ENCODE results near the gene CCT7.
"Not testable (repeated sequence)": the region's sequence is repeated elsewhere in the genome, so short reads cannot be mapped to it uniquely, and the experiment has no call there.

Gene CCT7

DNA sequence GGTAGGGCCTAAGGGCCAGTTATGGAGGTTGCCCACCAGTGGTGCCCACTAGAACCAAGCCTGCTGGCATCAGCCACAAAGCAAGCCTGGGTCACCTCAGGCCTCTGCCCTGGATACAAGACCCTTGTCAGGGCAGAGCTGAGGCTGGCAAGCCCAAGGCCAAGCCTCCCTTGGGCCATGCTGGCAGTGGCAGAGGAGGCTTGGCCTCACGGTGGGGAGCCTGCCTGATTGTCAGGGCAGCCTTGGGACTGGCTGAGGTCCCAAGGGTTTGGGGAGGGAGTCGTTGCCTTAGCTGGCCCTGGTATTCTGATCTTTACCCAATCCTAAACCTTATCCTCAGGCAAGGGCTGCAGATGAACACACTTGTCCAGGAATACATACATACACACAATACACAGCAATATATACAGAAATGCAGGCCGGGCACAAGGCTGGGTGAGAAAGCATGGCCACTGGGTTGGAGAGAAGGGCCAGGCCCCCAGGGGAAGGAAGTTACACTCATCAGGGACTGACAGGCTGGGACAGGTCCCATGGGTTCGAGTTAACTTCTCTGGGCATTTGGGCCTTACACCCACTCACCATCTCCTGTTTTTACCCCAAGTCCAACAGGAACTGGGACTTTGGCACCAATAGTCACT lies 21.0 kb downstream of the CCT7 start:
- no peak for DNase-seq (ENCODE audit: low spot score)

DNA sequence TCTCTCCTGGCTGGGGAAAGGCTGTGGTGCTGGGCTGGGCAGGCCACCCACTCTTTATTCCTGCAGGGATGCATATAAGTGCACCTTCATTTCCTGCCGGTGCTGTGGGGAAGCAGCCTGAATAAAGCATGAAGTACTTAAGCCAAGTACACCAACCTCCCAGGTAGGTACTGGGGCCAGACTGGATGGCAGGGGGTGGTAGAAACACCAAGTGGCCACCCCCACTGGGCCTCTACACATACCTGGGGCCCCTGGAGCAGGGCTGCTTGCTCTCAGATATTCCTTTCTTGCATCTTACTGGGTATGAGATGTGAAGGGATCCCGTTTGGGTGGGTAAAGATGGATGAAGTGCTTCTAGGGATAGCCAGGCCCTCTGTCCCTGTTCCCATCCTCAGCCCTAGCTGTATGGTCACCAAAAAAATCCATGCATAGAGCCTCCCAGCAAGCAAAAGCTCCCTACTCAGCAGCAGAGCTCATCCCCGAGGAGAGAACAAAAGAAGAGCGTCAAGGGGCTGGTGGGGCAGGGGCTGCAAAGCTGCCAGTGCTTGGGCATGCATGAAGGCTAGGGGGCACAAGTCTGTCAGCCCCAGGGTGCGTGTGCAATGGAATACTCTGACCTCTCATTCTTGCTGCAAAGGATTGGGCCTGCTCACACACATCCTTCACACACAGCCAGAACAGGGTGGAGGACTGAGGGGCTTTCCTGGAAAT lies 22.0 kb downstream of the CCT7 start:
- DNase-seq (ENCODE audit: low spot score): no peak

DNA sequence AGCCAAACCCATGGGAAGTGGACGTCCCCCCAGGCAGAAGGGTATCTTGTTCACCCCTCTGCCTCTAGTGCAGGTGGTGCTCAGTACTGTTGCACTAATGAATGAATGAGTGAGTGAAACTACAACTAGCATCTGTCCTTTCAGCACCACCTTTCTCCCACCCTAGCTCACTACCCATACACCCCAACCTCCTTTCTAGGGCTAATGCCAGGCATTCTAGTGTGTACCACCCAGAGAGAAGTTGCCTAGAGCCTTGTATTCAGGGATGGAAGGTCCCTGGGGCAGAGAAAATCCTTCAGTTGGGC lies 22.5 kb downstream of the CCT7 start:
- no peak for DNase-seq (ENCODE audit: low spot score)

DNA sequence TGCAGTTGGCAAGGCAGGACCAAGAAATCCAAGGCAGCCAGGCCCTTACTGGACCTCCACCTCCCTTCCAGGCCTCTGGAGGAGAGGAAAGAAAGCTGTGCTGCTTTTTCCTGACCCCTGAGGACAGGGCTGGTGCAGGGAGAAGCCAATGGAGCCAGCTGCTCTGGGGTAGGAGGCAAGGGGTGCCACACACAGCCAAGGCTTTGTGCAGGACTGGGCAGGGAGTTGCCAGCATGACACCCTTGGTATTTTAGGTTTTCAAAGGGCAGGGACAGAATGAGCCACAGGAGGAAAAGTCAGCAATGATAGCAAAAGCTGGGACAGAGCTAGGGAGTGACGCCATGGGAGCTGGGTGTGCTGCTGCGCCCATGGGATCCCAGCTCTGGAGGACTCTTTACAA lies 22.9 kb downstream of the CCT7 start:
- no peak for DNase-seq (ENCODE audit: low spot score)

DNA sequence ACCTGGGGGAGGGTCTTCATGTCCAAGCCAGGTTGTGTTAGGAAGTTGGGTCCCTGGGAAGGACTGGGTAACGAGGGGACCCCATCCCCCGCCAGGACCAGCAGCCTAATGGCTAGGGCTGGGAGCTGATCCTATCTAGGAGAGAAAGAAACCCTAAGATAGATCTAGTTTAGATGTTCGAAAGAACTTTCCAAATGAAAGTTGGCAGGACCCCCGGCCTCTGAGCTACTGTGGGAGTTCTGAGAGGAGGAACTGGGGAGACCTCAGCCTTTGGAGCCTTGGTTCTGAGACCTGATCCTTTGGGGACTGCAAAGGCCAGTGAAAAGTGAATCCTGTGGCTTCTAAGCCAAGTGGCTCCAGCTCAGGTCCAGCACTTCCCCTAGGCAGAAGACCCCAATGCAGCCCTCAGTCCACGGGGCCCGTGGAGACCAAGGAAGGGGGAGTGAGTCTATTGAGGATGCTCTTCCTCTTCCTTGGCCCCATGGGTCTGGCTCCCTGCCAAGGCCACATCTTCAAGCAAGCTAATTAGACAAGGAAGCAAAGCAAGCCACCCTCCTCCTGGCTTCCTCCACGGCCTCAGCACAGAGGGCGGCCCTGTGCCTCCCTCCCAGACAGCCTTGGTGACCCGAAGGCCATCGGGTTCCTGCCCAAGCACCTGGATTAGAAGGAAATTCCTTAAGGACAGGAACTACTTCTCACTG lies 23.5 kb downstream of the CCT7 start:
- no peak for DNase-seq (ENCODE audit: low spot score)

DNA sequence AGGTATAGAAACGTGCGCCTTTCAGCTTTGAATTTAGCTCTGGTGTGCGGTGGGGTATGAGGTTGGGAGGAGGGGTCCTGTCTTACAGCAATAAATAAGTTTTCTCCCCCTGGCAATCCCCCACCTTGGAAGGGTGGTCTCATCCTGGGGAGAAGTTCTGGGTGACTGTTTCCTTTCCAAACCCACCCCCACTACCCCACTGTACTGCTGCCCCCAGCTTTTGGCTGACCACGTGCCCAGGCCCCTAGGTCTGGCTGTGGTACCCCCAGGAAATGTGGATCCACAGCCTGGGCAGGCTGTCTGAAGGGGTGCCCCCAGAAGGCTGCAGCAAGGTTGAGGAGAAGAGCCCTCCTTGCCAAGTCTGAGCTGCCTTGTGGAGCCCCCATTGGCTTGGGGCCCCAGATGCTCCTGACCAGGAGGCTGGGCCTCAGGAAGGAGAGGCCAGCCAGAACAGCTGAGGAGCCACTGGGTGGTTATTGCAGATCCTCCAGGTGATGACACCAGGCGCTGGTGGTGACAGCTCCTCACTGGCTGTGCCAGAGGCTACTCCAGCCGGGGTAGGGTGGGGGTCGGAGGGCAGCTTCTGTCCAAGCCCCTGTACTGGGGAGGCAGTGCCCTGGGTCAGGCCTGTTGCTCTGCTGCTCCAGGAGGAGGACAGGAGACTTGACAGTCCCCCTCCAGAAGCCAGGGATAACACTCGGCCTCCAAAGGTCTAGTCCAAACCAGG lies 24.2 kb downstream of the CCT7 start:
- DNase-seq (ENCODE audit: low spot score): no peak

DNA sequence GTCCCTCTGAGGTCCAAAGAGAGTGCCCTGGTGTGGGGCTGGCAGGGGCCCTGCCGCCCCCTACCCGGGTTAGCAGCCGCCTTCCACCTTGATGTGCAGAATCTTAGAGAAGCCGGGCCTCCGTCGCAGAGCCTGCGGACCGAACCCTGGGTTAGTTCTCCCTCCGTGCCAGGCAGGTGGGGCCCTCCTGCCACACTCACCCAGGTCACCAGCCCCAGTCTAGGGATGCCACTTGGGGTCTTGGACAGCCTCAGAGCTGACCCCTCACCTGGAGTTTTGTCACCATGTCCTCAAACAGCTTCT lies 24.8 kb downstream of the CCT7 start:
- DNase-seq (ENCODE audit: low spot score): no peak

DNA sequence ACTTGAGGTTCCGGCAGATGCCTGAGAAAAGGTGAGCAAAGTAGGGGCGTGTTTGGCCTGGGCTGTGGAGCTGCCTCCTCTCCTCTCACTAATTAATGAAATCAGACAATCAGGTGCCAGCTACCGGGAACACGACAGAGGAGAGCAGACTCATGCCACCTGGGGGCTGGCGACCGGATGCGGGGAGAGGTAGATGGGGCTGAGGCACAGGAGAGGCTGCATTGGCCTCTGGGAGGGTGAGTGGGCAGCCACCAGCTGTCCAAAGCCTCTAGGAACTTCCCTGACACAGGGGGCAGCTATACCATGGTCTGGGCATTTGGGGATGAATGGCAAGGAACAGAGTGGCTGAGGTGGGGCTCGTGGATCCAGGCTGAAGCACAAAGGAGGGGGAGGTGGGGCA lies 25.2 kb downstream of the CCT7 start:
- DNase-seq (ENCODE audit: low spot score): no peak

DNA sequence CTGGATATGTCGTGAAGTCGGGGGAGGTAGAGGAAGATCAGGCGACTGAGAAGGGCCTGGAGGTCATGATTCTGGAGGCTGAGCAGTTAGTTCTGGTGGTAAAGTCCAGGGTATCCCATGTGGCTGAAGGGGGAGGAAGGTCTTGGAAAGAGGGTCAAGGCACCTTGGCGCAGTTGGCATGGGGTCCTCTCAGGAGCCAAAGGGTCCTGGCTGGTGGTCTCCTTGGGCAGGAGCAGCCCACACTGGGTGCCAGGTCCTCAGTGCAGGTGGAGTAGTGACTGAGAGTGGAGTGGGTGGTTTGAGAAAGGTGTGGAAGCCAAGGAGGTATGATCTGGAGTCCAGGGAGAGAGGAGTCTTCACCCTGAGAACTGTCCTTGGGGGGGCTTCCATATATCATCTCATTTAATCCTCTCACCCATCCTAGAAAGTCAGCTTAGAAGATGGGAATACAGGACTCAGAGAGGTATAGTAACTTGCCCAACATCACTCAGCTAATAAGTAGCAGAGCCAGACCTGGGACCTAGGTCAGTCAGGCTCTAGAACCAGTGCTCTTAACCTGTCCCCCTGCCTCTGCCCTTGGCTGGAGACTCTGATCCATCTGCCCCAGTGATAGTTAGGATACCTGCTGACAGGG lies 25.7 kb downstream of the CCT7 start:
- no peak for DNase-seq (ENCODE audit: low spot score)

DNA sequence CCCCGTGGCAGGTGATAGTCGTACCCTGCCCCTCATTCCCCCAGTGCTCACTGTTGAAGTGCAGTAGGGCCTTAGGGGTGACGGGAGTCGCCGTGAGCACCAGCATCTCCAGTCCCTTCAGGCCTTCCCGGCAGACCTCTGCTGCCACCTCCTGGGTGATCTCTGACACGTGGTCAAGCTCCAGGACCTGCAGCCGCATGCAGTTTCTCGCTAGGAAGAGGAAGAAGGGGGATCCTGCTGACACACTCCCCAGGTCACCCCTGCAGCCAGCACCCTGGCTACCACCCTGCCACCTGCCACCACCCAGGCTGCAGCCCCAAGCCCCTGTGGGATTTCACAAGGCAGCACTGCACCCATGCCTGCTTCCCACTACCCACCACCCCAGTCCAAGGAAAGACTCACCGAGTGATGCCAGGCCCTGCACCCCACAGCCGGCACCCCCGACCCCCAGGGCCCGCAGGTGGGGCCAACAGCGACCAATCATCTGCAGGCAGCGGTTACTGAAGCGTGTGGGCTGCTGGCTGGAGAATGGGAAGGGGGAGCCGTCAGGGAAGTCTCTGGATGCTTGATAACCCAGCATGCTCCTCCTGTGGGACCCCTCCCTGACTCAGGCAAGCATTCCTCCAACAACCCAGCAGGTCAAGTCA lies 26.4 kb downstream of the CCT7 start:
- no peak for DNase-seq (ENCODE audit: low spot score)

DNA sequence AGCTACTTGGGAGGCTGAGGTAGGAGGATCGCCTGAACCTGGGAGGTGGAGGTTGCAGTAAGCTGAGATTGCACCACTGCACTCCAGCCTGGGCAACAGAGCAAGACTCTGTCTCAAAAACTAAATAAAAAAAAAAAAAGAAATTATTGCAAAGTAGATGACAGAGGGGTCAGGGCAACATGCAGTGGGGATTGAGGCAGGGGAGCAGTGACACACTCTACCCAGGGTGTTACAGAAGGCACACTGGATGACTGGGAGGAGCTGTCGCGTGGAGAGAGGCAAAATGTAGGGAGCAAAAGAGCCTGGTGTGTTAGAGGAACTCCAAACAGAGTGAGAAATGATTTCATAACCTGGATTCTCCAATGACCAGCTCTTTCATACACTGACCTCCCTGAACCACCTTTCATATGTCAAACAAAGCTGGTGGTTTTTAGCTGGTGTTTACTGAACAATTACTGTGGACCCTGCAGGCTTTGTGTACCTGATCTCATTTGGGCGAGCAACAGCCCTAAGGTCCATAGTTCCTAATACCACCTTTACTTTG lies 28.1 kb downstream of the CCT7 start:
- DNase-seq (ENCODE audit: low spot score): no peak

DNA sequence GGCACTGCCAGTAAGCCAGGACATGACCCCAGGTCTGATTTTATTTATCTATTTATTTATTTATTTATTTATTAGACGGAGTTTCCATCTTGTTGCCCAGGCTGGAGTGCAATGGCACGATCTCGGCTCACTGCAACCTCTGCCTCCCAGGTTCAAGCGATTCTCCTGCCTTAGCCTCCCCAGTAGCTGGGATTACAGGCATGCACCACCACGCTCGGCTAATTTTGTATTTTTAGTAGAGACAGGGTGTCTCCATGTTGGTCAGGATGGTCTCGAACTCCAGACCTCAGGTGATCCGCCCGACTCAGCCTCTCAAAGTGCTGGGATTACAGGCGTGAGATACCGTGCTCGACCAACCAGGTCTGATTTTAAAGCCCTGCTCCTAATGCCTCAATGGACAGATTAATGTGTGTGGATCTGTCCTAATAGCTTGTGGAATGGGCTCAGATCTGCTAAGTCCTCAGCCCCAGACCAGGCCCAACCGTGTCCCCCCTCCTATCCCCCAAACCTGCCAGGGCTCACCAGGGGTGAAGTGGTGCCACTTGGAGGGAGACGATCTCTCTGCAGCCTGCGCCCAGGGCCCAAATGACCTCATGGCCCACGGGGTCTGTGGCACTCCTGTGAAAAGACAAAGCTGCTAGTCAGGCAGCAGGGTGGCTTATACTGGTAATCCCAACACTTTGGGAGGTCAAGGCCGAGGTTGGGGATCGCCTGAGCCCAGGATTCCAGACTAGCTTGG lies 28.8 kb downstream of the CCT7 start:
- DNase-seq (ENCODE audit: low spot score): not testable (repeated sequence)

DNA sequence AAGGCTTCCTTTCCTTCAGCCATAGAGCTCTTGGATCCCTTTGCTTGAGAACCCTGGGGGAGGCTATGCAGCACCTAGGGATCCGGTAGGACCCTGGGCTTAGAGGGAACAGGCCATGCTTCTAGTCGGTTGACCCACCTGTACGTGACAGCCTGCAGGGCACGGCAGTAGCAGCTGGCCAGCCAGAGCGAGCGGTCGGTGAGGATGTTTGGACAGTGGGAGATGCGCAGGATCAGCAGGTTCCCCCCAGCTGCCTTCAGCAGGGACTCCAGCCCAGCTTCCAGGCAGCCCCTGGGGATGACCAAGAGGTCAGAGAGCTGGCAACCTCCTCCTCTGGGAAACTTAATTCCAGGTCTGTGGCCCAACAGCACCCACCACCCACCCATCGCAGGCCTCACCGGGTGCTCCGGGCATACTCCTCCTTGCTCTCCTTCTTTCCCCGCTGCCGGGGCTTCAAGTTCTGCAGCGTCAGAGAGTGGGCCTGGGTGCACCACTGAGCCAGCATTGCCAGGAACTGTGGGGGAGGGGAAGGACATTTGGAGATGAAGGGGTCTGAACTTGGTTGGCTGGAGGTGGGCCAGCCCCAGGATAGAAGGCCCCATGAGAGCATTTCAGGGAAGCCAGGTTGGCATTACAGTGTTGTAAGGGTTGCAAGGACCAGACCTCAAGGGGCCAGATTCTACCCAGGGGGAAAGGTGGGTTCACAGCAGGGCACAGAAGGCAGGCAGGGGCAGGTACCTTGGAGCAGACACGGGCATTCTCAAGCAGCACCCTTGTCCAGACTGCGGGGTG lies 29.6 kb downstream of the CCT7 start:
- DNase-seq (ENCODE audit: low spot score): no peak

DNA sequence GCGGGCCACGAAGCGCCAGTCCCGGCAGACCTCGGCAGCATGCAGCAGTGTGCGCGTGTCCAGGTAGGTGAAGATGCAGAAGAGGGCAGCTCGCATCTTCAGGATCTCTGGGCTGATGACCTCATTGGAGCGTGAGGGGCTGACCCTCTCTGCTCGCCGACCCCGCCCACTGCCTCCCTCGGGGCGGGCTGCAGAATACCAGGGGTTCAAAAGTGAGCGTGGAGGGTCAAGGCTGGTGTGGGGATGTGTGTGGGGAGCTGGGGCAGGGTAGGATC lies 30.2 kb downstream of the CCT7 start:
- no peak for DNase-seq (ENCODE audit: low spot score)

DNA sequence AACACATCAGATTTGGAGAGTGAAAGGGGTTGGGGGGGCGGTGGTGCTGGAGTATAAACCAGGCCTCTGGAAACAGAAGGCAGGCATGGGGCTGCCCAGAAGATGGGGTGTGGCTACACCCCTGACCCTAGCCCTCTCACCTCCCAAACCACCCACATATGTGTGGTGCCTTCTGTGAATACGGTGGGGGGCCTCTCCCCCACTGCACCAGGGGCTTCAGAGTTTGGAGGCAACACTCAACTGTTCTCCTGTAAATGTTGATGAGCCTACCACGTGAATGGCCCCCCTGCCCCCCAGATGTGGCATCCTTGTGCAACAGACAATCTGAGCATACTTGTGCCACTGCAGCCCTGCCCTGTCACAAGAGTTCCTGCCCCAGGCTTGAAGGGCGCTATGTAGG lies 30.7 kb downstream of the CCT7 start:
- DNase-seq (ENCODE audit: low spot score): no peak

DNA sequence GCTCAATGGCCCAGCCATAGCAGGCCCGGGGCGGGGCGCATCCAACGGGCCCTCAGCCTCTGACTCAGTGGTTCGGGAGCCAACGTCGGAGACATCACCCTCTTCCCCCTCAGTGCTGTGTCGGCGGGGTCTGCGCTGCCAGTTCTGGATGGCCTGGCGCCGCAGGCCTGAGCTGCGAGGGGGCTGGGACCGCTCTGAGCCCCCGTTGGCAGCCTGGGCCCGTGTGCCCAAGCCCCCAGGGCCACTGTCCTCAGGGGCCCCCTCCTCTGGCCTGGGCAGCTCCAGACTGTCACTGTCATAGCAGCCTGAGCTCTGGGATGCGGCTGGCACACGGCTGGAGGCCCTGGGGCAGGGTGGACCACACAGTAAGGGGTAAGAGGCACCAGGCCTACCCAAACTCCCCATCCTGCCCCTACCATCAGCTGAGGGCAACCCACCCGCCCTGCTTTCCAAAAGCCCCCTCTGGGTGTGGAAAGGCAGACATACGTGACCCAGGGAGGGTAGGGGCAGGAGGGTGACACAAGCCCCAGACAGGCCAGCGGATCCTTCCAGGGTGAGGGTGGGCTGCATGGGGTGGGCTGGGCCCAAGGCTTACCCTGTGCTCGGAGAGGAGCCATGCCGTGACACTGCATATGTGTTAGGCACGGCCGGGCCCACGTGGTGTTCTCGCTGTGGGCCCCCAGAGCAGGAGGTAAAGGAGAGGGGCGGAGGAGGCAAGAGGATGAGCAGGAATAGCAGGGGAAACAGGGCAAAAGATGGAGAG lies 31.4 kb downstream of the CCT7 start:
- no peak for DNase-seq (ENCODE audit: low spot score)

DNA sequence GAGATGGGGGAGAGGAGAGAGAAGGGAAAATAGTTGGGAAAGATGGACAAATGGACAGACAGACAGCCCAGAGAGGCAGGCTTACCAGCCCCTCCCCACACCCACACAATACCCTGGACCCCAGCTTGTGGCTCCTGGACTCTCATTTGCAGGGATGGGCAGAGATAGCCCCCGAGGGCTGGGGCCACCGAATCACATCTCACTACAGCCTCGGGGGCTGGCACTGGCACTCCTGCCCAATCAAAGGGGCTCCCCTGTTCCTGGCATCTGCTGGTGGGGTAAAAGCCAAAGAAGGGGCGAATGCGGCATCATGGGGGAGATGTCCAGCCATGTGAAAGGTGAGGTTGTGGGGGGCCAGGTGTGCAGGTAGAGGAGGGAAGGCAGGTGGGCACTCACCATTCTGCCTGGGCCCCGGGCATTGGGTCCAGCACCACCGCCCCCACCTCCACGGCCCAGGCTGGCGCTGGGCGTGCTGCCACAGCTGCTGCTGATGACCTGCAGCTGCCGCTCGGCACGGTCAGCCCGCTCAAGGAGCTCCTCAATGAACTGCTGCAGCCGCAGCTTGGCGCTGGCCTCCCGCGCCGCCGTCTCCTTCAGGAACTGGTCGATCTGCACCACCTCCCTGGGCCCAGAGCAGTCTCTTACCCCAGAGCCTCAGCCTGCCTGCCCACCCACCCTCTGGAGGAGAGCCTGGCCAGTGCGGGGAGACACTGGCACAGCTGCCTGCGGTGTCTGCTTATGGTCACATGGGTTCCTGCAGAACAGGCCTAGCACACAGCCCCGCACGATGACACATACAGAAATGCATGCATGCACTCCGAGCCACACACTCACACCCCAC lies 32.2 kb downstream of the CCT7 start:
- no peak for DNase-seq (ENCODE audit: low spot score)

DNA sequence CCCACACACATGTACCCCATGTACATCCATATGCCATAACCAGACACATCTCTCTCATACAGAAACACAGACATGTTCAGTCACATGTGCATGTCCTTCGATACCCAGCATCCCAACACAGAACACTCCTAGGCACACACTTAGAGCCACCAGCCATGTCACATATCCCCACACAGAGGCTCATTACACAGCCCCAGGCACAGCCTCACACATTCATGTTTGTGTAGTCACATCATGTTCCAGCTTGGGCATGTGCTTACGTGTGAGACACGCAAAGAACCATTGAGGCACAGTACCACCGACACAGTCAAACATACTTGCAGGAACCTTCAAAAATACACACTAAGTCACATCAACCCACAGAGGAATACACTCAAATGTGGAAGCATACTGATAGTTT lies 32.9 kb downstream of the CCT7 start:
- no peak for DNase-seq (ENCODE audit: low spot score)

DNA sequence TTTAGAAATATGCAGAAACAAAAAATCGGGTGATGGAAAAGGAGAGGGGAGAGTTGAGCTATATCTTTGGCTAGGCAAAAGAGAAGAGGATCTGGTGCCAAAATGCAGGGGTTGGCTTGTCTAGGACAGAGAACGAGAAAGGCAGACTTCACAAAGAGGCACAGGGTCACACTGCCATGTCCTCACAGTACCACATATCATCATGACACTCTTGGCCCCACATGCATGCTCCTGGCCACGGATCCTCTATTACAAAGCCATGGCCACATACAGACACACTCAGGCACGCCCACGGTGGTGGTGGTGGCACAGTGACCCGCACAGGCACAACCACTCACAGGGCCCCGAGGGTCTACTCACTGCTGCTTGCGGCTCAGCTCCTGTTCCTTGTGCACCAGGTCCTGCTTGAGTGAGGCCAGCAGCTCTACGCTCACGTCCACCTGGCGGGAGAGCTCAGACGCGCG lies 34.3 kb downstream of the CCT7 start:
- DNase-seq (ENCODE audit: low spot score): no peak
